PC-9 (cell line): ENCODE data around the gene GDF2.

Experiments
- CTCF ChIP-seq: fragments of 200-600 bp; sonication (generic); conservative IDR thresholded peaks from 2 replicates; pipeline ENCODE4 v1.6.1; 2017; ENCODE audit warnings: mixed run types, antibody characterized with exemption, mild to moderate bottlenecking, moderate library complexity
- EZH2 ChIP-seq: fragments of 200-600 bp; sonication (generic); IDR thresholded peaks from 2 replicates; pipeline ENCODE4 v1.8.0; 2017; ENCODE audit warnings: antibody characterized with exemption, low read depth

GRCh38 chr10:47339186-47339735, 17.0 kb downstream of the GDF2 start:
- TF ChIP-seq CTCF (no peak), EZH2 (no peak)
